Measurements from ENCODE around the gene TIAM1. TPM values are rescaled to one million over a fixed set of nuclear protein-coding genes. Genes with fewer than 3 reads are reported as not detected.

TIAM1 gene
- total RNA-seq, 1 donor from 2014 or later: 17.8 TPM

DNA sequence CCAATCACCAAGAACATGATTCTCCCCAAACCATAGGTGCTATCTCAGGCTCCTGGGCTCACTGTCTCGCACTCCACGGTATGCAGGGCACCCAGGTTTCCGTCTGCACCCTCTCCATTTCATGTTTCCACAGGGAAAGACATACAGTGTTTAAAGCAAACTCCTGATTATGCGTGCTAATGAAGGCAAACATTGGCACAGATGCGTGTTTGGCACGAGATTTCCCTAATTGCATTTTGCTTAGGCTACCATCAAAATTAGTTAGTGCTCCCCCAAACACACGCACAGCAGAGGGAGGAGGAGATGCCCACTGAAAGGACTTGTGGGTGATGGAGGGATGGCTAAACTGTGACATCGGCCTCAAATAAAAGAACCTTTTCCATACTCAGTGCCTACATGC is 32.2 kb upstream of the TIAM1 start:
- Mint-ChIP-seq H3K4me1 (ENCODE audit: low read depth, unreplicated experiment) (no peaks in the 10 kb centered on the region), H3K9me3 (ENCODE audit: unreplicated experiment) (no peaks in the 10 kb centered on the region), H3K27ac (ENCODE audit: unreplicated experiment) (no peak overlapping the region), H3K4me3 (ENCODE audit: unreplicated experiment) (no peak overlapping the region), H3K36me3 (ENCODE audit: low read depth, unreplicated experiment) (no peaks in the 10 kb centered on the region), H3K27me3 (ENCODE audit: low read depth, unreplicated experiment) (peaks cover 6% of the 10 kb centered on the region)
- Histone ChIP-seq H3K27me3 (ENCODE audit: insufficient read depth, low read length) (peaks cover 3% of the 10 kb centered on the region), H3K4me1 (ENCODE audit: insufficient read depth, low read length) (peaks cover 9% of the 10 kb centered on the region), H3K9ac (ENCODE audit: low read length) (no peak overlapping the region), H3K4me3 (ENCODE audit: insufficient read depth, low read depth, low read length) (no peak overlapping the region), H4K20me1 (ENCODE audit: insufficient read depth, low read length) (no peaks in the 10 kb centered on the region), H3K27ac (ENCODE audit: low read depth, low read length) (no peak overlapping the region), H3K36me3 (ENCODE audit: insufficient read depth, low read length) (no peaks in the 10 kb centered on the region), H3K9me3 (ENCODE audit: insufficient read depth, low read depth, low read length) (no peaks in the 10 kb centered on the region), H3K4me2 (ENCODE audit: low read length) (no peak overlapping the region), H3K79me2 (ENCODE audit: insufficient read depth, low read length) (no peaks in the 10 kb centered on the region), H2AFZ (ENCODE audit: low read depth, low read length) (no peak overlapping the region)
- FAIRE-seq (no peak), DNase-seq (ENCODE audit: low read depth) (no peak)
- TF ChIP-seq EZH2 (IDR thresholded peaks at IDR 0.05; ENCODE audit: insufficient read depth, low read length): no peak
- TF ChIP-seq, protein P1, sequence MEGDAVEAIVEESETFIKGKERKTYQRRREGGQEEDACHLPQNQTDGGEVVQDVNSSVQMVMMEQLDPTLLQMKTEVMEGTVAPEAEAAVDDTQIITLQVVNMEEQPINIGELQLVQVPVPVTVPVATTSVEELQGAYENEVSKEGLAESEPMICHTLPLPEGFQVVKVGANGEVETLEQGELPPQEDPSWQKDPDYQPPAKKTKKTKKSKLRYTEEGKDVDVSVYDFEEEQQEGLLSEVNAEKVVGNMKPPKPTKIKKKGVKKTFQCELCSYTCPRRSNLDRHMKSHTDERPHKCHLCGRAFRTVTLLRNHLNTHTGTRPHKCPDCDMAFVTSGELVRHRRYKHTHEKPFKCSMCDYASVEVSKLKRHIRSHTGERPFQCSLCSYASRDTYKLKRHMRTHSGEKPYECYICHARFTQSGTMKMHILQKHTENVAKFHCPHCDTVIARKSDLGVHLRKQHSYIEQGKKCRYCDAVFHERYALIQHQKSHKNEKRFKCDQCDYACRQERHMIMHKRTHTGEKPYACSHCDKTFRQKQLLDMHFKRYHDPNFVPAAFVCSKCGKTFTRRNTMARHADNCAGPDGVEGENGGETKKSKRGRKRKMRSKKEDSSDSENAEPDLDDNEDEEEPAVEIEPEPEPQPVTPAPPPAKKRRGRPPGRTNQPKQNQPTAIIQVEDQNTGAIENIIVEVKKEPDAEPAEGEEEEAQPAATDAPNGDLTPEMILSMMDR (IDR thresholded peaks at IDR 0.05; ENCODE audit: insufficient read depth, low read depth, low read length): no peak

GRCh38 chr21:31374395-31374794 is 30.3 kb upstream of the TIAM1 start:
- H3K36me3 ChIP-seq (ENCODE audit: insufficient read depth, low read length): no peaks in the 10 kb centered on the region
- no peak for FAIRE-seq
- no peaks in the 10 kb centered on the region for H3K79me2 ChIP-seq (ENCODE audit: insufficient read depth, low read length)
- Mint-ChIP-seq H3K27ac (ENCODE audit: unreplicated experiment) (no peak overlapping the region), H3K4me1 (ENCODE audit: low read depth, unreplicated experiment) (no peaks in the 10 kb centered on the region), H3K9me3 (ENCODE audit: unreplicated experiment) (no peaks in the 10 kb centered on the region), H3K36me3 (ENCODE audit: low read depth, unreplicated experiment) (no peaks in the 10 kb centered on the region), H3K27me3 (ENCODE audit: low read depth, unreplicated experiment) (peaks cover 6% of the 10 kb centered on the region), H3K4me3 (ENCODE audit: unreplicated experiment) (no peak overlapping the region)
- DNase-seq (ENCODE audit: low read depth): no peak
- H3K4me2 ChIP-seq (ENCODE audit: low read length): no peak overlapping the region
- no peak for TF ChIP-seq EZH2 (IDR thresholded peaks at IDR 0.05; ENCODE audit: insufficient read depth, low read length)
- TF ChIP-seq, protein P1 (IDR thresholded peaks at IDR 0.05; ENCODE audit: insufficient read depth, low read depth, low read length): no peak
- H3K27ac ChIP-seq (ENCODE audit: low read depth, low read length): no peak overlapping the region
- H2AFZ ChIP-seq (ENCODE audit: low read depth, low read length): no peak overlapping the region
- H3K27me3 ChIP-seq (ENCODE audit: insufficient read depth, low read length): peaks cover 3% of the 10 kb centered on the region
- H3K9ac ChIP-seq (ENCODE audit: low read length): no peak overlapping the region
- H4K20me1 ChIP-seq (ENCODE audit: insufficient read depth, low read length): no peaks in the 10 kb centered on the region
- H3K4me3 ChIP-seq (ENCODE audit: insufficient read depth, low read depth, low read length): no peak overlapping the region
- peaks cover 19% of the 10 kb centered on the region for H3K4me1 ChIP-seq (ENCODE audit: insufficient read depth, low read length)
- no peaks in the 10 kb centered on the region for H3K9me3 ChIP-seq (ENCODE audit: insufficient read depth, low read depth, low read length)

- no peak overlapping the region for H3K27ac Mint-ChIP-seq (ENCODE audit: unreplicated experiment)
These were observed 28.4 kb upstream of the TIAM1 start for GRCh38 chr21:31372471-31372765.

More at GRCh38 chr21:31372471-31372765, 28.4 kb upstream of the TIAM1 start:
- no peaks in the 10 kb centered on the region for H3K36me3 Mint-ChIP-seq (ENCODE audit: low read depth, unreplicated experiment)
- DNase-seq (ENCODE audit: low read depth) (no peak), FAIRE-seq (no peak)
- H3K4me1 ChIP-seq (ENCODE audit: insufficient read depth, low read length): peaks cover 19% of the 10 kb centered on the region
- H4K20me1 ChIP-seq (ENCODE audit: insufficient read depth, low read length): no peaks in the 10 kb centered on the region
- no peak overlapping the region for H3K4me3 ChIP-seq (ENCODE audit: insufficient read depth, low read depth, low read length)
- H3K9ac ChIP-seq (ENCODE audit: low read length): no peak overlapping the region
- no peak overlapping the region for H3K27ac ChIP-seq (ENCODE audit: low read depth, low read length)
- H3K9me3 ChIP-seq (ENCODE audit: insufficient read depth, low read depth, low read length): no peaks in the 10 kb centered on the region
- H3K9me3 Mint-ChIP-seq (ENCODE audit: unreplicated experiment): no peaks in the 10 kb centered on the region
- TF ChIP-seq EZH2 (IDR thresholded peaks at IDR 0.05; ENCODE audit: insufficient read depth, low read length): no peak
- TF ChIP-seq, protein P1 (IDR thresholded peaks at IDR 0.05; ENCODE audit: insufficient read depth, low read depth, low read length): no peak
- no peak overlapping the region for H3K4me3 Mint-ChIP-seq (ENCODE audit: unreplicated experiment)
- H3K27me3 ChIP-seq (ENCODE audit: insufficient read depth, low read length): peaks cover 3% of the 10 kb centered on the region
- no peak overlapping the region for H2AFZ ChIP-seq (ENCODE audit: low read depth, low read length)
- H3K79me2 ChIP-seq (ENCODE audit: insufficient read depth, low read length): no peaks in the 10 kb centered on the region
- no peaks in the 10 kb centered on the region for H3K36me3 ChIP-seq (ENCODE audit: insufficient read depth, low read length)
- peaks cover 6% of the 10 kb centered on the region for H3K27me3 Mint-ChIP-seq (ENCODE audit: low read depth, unreplicated experiment)
- H3K4me2 ChIP-seq (ENCODE audit: low read length): no peak overlapping the region
- no peaks in the 10 kb centered on the region for H3K4me1 Mint-ChIP-seq (ENCODE audit: low read depth, unreplicated experiment)
